ENCODE data around the gene EME1.
A peak's percentile ranks its signal among the peaks of the same experiment; 100 is the strongest.
"Not testable (repeated sequence)": the region's sequence is repeated elsewhere in the genome, so short reads cannot be mapped to it uniquely, and the experiment has no call there.

The EME1 gene, protein sequence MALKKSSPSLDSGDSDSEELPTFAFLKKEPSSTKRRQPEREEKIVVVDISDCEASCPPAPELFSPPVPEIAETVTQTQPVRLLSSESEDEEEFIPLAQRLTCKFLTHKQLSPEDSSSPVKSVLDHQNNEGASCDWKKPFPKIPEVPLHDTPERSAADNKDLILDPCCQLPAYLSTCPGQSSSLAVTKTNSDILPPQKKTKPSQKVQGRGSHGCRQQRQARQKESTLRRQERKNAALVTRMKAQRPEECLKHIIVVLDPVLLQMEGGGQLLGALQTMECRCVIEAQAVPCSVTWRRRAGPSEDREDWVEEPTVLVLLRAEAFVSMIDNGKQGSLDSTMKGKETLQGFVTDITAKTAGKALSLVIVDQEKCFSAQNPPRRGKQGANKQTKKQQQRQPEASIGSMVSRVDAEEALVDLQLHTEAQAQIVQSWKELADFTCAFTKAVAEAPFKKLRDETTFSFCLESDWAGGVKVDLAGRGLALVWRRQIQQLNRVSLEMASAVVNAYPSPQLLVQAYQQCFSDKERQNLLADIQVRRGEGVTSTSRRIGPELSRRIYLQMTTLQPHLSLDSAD

DNA sequence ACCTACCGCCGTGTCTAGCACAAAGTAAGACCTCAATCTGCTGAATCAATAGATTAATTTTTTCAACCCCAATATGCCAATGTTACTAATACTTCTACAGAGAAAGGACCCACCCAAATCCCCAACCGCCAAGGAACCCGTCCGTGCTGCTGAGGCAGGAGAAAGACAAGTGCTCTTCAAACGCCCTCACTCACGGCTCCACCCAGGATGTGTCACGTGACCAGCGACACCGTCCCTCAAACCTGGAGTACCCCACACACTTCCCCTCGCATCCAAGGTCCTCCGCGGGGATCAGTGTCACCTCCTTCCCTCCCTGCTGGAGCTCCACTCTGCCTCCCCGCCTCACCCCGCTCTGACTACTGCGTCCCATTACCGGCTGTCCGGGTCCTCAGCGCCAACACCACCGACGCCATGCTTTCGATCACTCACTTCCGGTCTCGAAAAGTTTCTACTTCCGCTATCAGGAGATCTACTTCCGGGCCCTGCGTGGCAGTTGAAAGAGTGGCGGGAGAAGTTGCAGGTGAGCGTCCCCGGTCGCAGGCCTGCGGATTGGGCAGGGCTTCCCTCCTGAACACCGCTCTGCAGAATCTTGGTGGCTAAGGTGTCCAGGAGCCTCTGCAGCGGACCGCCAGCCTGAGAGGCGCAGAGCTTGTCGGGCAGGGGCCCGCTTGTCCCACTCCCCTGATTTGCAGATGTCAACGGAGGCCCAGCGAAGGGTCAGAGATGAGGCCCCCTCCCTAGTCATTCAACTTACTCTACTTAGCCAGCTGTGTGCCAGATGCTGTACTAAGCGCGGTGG, at the start of gene EME1, which contains the start of gene MRPL27:
EME1 (plus strand) TSS at position 472 of the 799 bp plus-strand sequence. CDS start 1,980 bp downstream, outside the sequence.
MRPL27 (minus strand) TSS at position 427 of the 799 bp plus-strand sequence; CDS start at position 413, 14 bp downstream.
- DNase-seq: peak; percentile 96

DNA sequence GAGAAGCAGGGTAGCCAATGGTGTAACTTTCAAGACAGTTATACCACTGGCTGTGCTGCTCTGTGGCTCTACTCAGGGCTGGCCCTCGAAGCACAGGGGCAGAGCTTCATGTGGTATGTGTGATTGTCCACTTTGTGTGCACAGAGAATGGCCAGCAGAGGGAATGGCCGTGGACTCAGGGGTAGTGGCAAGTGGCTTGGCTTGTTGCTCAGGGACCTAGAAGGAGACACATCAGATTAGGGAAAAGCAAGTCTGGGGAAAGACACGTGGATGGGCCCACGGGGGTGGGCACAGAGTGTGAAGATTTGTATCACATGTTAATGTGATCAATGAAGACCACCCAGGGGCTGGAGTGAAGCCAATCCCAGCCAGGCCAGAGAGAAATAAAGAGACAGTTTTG, 47.1 kb upstream of the EME1 start:
- DNase-seq: no peak

DNA sequence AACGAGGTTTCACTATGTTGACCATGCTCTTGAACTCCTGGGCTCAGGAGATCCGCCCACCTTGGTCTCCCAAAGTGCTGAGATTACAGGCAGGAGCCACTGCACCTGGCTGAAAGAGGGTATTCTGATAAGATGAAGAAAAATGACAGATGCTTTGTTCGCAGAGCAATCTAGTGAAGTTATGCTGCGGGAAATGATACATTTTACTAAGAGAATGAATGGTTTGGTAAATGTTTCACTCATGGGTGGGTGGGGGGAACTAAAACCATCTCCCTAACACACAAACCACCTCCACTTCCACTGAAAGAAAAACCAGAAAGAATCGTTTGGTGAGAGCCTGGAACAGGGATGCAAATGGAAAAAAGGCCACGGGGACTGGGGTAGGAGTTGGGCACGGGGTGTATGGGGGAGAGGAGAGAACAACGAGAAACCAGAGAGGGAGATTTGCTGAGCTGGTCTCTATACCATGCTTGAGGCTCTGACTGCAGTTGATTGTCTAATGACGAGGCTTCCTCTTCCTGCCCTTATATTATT, 46.1 kb upstream of the EME1 start:
- no peak for DNase-seq

DNA sequence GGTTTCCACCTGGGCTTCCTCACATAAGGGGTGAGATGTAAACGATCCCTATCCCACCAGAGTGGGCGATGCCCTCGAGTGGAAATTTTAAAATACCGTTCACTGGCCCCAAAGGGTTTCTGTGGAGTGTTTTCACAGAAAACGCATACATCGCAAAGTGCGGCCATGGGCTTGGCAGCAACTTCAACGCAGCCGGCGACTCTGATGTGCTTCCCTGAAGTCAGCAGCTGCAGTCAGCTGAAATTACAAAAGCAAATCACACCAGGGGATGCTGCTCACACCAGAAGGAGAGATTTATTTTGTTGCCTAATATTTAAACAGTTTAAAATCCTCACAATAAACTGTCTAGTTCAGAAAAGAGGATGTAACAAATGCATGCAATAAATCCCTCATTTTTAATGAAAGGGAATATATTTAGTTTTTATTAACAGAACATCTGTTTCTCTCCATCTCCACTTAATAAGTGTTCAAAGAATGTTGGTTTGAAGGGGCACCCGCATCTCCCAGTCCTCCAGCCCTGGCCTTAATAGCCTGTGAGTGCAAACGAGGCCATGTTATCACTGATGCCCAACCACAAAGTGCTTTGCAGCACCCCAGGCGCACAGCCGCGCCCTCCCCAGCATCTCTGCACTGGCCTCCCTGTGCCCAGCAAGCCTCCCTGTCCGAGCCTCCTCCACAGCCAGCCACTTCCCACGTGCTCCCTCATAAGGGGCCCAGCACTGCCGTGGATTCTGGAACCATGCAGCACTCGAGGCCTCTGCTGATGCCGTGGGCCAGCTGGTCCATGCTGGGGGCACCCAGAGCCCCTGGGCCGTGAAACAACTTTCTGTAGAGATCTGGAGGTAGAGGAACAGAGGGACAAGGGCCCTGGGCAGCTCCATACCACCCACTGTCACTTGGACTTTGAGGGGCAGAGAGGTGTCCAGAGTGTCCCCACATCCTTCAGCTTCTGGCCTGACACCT, 44.4 kb upstream of the EME1 start:
- no peak for DNase-seq

DNA sequence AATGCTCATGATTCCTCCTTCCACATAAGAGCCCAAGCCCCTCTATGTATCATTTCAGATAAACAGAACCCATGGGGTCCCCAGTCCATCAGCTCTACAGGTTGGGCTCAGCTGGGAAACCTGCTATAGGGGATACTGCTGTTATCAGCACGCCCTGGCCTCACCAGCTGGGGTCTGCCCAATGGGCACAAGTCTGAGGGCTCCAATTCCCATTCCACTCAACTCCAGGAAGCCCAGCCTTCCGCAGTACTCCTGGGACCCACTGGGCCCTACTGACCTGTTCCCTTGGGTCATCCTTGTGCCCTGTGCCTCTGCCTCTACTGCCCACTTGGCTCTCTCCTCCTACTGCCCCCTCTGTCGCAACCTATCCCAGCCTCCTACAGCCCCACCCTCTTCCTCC, 43.3 kb upstream of the EME1 start:
- DNase-seq: no peak

DNA sequence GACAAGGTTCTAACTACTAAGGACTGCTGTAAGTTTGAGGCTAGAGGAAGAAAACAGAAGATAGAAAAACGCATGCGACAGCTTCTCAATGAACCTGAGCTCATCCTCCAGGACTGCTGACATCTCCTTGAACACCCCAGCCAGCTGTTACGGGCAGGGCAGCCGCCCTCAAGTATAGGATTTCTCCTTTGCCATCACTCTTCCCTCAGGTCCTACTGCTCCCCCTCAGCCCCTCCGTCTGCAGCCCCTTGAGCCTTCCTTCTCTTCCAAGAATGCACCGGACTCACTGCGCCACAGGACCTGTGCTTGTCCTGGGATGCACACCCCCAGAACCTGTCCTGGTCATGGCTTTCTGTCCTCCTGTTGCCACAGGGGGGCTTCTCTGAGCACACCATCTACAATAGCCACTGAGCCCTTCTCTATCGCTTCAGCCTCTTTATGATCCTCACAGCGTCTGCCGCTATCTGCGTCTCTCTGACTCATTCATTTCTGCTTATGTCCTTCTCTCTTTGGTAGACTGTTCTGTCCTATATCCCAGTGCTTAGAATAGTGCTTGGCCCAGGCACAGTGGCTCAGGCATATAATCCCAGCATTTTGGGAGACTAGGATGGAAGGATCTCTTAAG, 42.8 kb upstream of the EME1 start:
- no peak for DNase-seq

DNA sequence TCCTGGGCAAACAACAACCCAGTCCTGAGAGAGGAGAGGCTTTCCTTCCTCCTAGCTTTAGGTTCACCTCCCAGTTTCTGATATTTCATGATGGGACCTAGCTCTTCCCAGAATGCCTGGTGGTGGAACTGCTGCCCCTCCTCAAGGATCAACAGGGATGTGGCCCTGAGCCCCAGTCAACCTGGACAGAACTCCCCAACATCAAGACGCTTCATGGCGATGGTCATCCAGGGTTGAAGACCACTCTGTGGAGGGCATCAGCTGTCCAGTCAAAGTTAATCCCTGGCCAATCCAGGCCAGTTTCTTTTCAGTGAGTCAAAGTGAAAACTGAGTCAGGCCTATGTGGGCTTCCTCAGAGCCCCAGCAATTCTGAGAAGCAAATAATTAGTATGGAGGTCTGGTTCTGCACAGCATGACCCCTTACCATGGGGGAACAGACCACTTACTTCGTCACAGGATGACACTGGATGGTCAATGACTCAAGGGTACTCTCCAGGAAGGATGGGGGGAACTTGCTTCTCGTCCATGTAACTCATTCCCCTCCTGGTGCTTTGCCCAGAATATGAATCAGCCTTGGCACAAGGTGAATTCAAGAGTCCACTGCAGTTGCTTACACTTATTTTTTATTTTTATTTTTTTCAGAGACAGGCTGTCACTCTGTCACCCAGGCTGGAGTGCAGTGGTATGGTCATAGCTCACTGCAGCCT, 41.8 kb upstream of the EME1 start:
- no peak for DNase-seq

DNA sequence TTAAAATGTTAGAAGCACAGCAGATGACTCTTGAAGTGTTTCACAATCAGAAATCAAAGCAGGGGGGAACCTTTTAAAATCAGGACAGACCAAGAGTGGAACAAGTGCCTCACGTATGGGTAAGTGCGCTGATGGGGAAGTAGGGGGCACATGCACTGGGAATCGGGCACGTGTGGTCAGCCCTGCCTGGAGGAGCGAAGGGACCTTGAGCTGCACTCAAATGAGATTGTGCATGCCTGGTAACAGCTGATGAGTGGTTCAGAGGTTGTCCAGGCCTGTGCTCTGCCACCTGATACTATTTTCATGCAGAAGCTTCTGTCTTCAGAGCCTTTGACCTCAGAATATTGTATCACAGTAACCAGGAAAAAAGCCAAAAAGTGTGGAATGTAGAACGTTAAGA, 40.8 kb upstream of the EME1 start:
- DNase-seq: no peak

DNA sequence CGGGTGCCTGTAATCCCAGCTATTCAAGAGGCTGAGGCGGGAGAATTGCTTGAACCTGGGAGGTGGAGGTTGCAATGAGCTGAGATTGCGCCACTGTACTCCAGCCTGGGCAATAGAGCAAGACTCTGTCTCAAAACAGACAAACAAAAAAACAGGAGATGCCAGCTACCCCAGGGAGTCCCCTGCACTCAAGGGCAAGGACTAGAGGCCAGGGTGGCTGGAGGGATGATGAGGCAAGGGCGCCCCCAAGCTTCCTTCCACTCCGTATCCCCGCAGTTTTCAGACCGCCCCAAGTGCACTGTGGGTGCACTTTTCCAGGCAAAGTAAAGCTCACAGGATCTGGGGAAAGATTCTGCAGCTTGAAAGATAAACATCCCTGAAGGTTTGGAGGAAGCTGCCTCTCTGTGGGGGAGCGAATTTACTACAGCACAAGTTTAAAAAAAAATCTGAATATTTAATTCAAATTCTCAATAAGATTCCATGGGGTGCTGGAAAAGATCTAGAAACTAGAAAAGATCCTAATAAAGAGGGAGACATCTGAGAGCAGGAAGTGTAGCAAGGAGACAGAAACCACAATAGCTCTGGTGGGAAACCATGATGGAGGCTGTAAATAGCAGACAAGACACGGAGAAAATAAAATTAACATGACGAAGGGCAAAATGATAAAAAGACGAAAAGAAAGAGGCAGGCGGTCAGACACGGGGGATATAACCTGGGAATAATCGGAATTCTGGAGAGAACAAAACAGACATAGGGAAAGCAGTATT, 39.6 kb upstream of the EME1 start:
- DNase-seq: not testable (repeated sequence)

DNA sequence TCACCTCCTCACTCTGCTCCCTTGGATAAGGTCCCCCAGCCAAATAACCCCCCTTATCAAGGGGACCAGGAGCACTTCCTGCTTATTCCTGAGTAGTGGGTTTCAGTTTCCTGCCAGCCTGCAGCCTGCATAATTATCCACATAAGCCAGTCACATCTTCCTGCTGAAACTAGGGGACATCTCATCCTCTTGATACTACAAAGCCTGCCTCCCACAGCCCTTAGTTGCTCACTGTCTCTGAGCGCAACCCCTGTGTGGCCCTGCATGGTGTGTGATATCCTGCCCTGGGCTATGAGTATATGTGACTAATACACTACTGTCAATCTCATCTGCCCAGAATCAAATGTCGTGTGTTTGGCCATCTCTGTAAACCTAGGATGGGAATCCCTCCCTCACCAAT, 35.1 kb upstream of the EME1 start:
- DNase-seq: peak; percentile 25

DNA sequence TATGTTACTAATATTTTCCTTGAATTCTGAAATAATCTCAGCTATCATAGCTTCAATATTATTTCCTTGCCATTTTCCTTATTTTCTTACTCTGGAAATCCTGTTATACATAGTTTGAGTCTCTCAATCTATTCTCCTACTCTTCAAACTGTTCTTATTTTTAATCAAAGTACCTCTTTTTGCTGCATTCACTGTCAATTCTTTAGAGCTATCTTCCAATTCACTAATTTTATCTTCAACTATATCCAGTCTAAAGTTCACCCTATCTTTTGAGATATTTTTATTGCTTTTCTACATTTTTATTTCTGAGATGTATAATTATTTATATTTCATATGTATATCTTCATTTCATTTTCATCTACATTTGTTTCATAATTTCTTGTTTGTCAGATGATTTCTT, 34.4 kb upstream of the EME1 start:
- DNase-seq: no peak

DNA sequence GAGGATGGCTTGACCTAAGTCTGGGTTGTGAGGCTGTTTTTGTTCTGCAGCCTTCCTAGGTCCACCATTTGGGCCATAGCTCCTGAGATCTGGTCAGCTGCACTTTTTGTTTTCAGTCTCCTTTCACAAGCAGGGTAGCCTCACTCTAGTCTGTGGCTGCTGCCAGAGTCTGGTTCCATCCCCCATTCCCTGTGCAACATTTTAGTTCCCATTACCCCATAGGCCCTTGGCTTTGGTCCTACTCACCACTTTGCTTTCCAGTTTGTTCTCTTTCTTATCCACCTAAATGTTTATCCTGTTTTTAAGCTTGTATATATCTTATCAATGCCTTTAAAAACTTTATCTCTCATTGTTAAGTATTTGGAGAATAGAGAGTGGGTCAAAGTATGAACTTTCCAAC, 33.6 kb upstream of the EME1 start:
- DNase-seq: no peak

DNA sequence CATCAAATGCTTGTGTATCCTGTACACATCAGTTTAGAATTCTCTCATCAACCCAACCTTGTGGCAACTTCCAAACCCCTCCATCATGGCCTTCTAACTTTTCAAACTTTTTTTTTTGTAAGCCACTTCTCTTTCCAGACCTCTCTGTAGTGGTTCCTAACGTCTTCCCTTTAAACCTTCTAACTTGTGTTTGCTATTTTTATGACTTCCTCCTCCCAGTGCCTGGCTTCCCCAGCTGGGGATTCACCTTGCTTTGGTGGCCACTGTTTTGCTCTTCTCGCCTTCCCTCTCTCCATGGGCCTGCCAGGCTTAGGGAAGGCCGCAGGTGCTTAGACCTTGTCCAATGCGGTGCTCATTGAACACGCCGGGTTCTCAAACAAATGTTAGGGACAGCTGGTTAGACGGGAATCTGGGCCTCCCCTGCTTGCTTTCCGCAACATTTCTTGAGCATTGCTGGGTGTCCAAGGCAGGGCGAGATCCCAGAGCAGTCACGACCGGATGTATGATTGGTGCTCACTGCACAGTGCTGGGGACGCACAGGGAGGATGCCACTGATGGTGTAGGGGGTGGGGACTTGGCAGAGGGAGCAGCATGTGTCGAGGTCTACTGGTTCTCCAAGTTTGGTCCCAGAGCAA, 28.2 kb upstream of the EME1 start:
- DNase-seq: no peak

DNA sequence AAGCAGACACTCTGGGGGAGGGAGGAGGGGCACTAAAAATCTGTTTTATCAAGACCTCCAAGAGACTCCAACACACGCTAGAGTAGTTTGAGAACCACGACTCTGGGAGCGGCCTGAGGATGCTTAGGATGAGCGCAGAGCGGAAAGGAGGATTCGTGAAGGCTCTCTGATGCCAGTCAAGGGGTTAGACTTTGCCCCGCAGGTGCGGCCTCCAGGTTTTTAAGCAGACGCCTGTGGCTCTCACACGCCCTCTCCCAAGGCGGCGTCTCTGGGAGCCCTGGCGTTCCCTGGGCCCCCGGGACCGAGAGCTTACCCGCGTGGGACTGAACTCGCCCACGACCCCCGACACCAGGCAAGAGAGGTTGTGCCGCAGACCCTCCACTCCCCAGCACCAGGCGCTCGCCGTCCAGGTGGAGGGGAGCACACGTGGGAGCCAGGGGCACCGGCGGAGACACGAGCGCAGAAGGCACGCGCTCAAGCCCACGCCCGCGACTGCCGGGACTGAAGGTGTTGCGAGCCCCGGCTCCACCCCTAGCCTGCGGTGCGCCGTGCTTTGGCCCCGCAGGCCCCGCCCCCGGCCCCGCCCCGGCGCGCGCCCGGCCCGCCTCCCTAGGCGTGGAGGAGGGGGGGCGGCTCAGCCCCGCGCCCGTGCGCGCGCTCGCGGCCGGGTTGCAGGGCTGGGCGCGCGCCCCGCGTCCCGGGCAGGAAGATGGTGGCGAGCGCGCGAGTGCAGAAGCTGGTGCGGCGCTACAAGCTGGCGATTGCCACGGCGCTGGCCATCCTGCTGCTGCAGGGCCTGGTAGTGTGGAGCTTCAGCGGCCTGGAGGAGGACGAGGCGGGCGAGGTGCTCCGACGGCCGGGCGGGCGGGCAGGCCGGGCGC, 27.4 kb upstream of the EME1 start, which contains the start of gene XYLT2:
XYLT2 (plus strand) TSS at position 695 of the 881 bp plus-strand sequence; CDS start at position 710, 15 bp downstream.
- peak; percentile 82 for DNase-seq

DNA sequence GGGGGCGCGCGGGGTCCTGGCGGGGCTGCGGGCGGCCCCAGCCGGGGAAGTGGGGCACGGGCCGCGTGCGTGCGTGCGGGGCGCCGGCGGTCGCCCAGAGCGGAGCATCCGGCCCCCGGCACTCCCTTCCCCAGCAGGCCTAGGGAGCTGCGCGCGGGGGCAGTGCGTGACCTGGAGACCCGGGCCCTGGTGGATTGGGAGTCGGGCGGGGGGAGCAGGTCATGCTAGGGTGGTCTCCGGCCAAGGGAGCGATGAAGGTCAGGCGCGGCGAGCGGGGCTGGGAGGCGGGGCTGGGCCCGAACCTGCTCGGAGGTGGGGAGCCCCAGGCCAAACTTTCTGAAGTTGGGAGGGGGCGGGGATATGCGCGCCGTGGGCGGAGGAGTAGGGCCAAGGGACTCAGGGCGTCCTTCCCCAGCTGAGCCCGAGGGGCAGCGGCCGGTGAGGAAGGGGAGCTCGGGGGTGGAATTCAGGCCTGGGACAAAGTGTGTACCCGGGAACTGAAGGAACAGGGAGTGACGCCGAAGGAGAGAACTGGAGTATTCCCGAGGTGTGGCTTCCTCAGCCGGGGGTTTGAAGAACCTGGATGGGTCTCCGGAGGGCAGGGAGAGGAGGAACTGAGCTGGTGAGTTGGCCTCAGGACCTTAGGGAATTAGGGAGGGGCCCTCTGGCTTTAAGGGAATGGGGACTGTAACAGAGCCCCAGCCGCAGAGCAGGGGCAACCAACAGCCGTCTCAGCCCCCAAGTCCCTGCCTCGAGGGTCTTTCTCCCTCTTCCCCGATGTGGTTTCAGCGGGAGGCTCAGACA, 26.5 kb upstream of the EME1 start:
- peak; percentile 17 for DNase-seq

DNA sequence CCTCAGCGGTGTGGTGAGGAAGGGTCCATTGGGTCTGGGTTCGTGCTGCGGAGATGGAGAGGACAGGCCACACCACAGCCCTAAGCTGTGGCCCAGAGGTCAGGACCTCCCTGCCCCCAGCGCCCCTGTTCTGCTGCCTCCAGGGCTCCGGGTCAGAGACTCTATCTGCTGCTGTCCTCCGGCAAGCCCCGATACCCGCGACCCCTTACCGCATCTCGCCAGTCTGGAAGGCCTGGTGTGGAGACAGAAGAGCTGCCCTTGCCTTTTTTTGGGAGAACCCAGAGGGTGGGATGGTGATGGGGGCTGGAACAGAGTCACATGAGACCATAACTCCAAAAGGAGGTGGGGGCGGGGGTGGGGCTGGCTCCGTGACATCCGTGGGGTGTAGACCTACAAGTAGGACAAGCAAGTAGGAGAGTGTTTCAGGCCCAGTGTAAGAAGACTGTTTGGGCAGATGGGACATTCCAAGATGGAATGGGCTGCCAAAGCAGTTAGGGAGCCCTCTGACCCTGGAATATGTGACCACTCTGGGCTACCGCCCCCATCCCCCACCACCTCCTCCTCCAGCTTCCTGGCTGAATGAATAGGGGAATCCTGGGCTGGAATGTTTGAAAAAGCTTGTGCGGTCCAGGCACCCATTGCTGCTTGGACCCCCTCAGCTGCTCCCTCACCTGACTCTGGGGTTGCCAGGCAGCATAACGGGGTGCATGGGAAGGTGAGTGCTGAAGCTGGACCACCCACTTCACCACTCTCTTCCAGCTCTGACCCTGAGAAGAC, 25.7 kb upstream of the EME1 start:
- no peak for DNase-seq

DNA sequence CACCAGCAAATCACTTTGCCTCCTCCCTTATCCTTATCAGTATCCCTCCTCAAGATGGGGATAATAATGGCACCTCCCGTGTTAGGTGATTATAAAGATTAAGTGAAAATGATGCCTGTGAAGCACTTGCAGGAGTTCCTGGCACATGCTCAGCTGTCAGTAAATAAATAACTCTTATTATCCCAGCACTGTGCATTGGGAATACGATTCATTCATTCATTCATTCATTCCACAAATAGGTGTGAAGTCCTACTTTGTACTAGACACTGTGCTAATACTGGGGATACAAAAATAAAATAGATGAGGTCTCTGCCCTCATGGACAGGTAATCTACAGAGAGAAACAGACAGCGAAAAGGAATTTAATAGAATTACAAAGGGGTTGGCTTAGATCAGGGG, 25.1 kb upstream of the EME1 start:
- no peak for DNase-seq
